IMR-90 (cell line): Measurements from ENCODE around the gene STUB1. TPM values are rescaled to one million over a fixed set of nuclear protein-coding genes. Genes with fewer than 3 reads are reported as not detected.

Experiments used
- ATAC-seq: fragments of 200-7000 bp; cut with Tn5 transposase; 2 replicates; pipeline ENCODE4 v1.9.1; 2020; ENCODE audit warnings: low read depth, mild to moderate bottlenecking, moderate library complexity
- BruUV-seq: library from RNA; stranded (reverse); fragments of 400-500 nt; replicated peaks from 2 replicates; lab custom pipeline; 2021; lab: Mats Ljungman, UMichigan
- CTCF ChIA-PET: fragments of 300-600 bp; formaldehyde crosslinking; extraction: SDS; loops from one replicate; lab custom pipeline; 2021; ENCODE audit warnings: antibody characterized with exemption; lab: Yijun Ruan, JAX
- POLR2A ChIA-PET: fragments of 300-600 bp; sonication (Branson Sonifier 250); formaldehyde crosslinking; loops from one replicate; lab custom pipeline; 2022; ENCODE audit warnings: antibody characterized with exemption; ENCODE audit not compliant: unreplicated experiment; lab: Charles Lee
- DNase-seq: peaks from one replicate; pipeline ENCODE4 v3.0.0; 2013
- H2AFZ ChIP-seq: replicated peaks from 2 replicates; pipeline ENCODE3; 2013; ENCODE audit warnings: low read length, mild to moderate bottlenecking; ENCODE audit not compliant: poor library complexity
- H2AK5ac ChIP-seq: 2 replicates; pipeline ENCODE4 v1.6.1; 2013; ENCODE audit warnings: low read depth, low read length, inconsistent platforms
- H2AK9ac ChIP-seq: replicated peaks from 2 replicates; pipeline ENCODE3; 2013; ENCODE audit warnings: mild to moderate bottlenecking, low read depth, low read length, moderate library complexity; ENCODE audit not compliant: poor library complexity
- H2BK120ac ChIP-seq: 2 replicates; pipeline ENCODE4 v1.6.1; 2013; ENCODE audit warnings: low read depth, low read length, inconsistent platforms
- H2BK15ac ChIP-seq: 3 replicates; pipeline ENCODE4 v1.6.1; 2013; ENCODE audit warnings: low read depth, low read length, inconsistent platforms
- H2BK20ac ChIP-seq: 2 replicates; pipeline ENCODE4 v1.6.1; 2013; ENCODE audit warnings: low read depth, mild to moderate bottlenecking, inconsistent platforms, low read length, moderate library complexity
- H2BK5ac ChIP-seq: 2 replicates; pipeline ENCODE4 v1.6.1; 2013; ENCODE audit warnings: mild to moderate bottlenecking, low read depth, low read length, inconsistent platforms; ENCODE audit not compliant: poor library complexity, severe bottlenecking
- H3K14ac ChIP-seq: replicated peaks from 2 replicates; pipeline ENCODE4 v1.6.1; 2013; ENCODE audit warnings: low read depth, low read length, inconsistent platforms
- H3K18ac ChIP-seq: 2 replicates; pipeline ENCODE4 v1.6.1; 2013; ENCODE audit warnings: low read depth, low read length, control low read depth
- H3K23ac ChIP-seq: 2 replicates; pipeline ENCODE4 v1.6.1; 2013; ENCODE audit warnings: low read depth, low read length, inconsistent platforms
- H3K27ac ChIP-seq: 2 replicates; pipeline ENCODE4 v1.5.1; 2013; ENCODE audit warnings: mild to moderate bottlenecking, control low read depth, low read length; ENCODE audit not compliant: insufficient read depth
- H3K27me3 ChIP-seq: 2 replicates; pipeline ENCODE4 v1.6.1; 2013; ENCODE audit warnings: low read length; ENCODE audit not compliant: control insufficient read depth, insufficient read depth
- H3K36me3 ChIP-seq: 2 replicates; pipeline ENCODE4 v1.6.1; 2013; ENCODE audit warnings: low read length, mixed read lengths; ENCODE audit not compliant: control insufficient read depth, insufficient read depth
- H3K4ac ChIP-seq: 2 replicates; pipeline ENCODE4 v1.6.1; 2013; ENCODE audit warnings: low read depth, low read length, inconsistent platforms
- H3K4me1 ChIP-seq: 2 replicates; pipeline ENCODE4 v1.6.1; 2013; ENCODE audit warnings: low read length, mixed read lengths; ENCODE audit not compliant: control insufficient read depth, insufficient read depth
- H3K4me2 ChIP-seq: 2 replicates; pipeline ENCODE4 v1.6.1; 2013; ENCODE audit warnings: low read depth, mild to moderate bottlenecking, control low read depth, low read length, moderate library complexity
- H3K4me3 ChIP-seq: 2 replicates; pipeline ENCODE4 v1.5.1; 2013; ENCODE audit warnings: low read depth, mild to moderate bottlenecking, control low read depth, low read length, moderate library complexity; ENCODE audit not compliant: insufficient read depth
- H3K56ac ChIP-seq: 2 replicates; pipeline ENCODE4 v1.6.1; 2013; ENCODE audit warnings: low read length, inconsistent platforms; ENCODE audit not compliant: insufficient read depth; ENCODE audit errors: extremely low read depth
- H3K79me1 ChIP-seq, 2 experiments: 2 replicates each; pipeline ENCODE4 v1.6.1; 2013; ENCODE audit warnings: low read length in 2 of 2, inconsistent platforms in 1 of 2, low read depth in 1 of 2
- H3K9ac ChIP-seq: 2 replicates; pipeline ENCODE4 v1.6.1; 2013; ENCODE audit warnings: low read depth, low read length, control low read depth
- H3K9me1 ChIP-seq: 2 replicates; pipeline ENCODE4 v1.6.1; 2013; ENCODE audit warnings: low read length, inconsistent platforms; ENCODE audit not compliant: insufficient read depth
- H3K9me3 ChIP-seq: 2 replicates; pipeline ENCODE4 v1.6.1; 2013; ENCODE audit warnings: low read length; ENCODE audit not compliant: control insufficient read depth, insufficient read depth
- H4K20me1 ChIP-seq: 2 replicates; pipeline ENCODE4 v1.6.1; 2013; ENCODE audit warnings: low read length, inconsistent platforms; ENCODE audit not compliant: insufficient read depth
- H4K5ac ChIP-seq: 2 replicates; pipeline ENCODE4 v1.6.1; 2013; ENCODE audit warnings: mild to moderate bottlenecking, low read depth, low read length, control low read depth
- H4K8ac ChIP-seq, 2 experiments: 2 replicates each; pipeline ENCODE4 v1.6.1; 2013; ENCODE audit warnings: low read depth in 2 of 2, low read length in 2 of 2, control low read depth in 1 of 2, inconsistent platforms in 1 of 2
- H4K91ac ChIP-seq: 2 replicates; pipeline ENCODE4 v1.6.1; 2013; ENCODE audit warnings: low read depth, low read length, inconsistent platforms; ENCODE audit not compliant: insufficient read depth
- BHLHE40 ChIP-seq: fragments of 150-350 bp; IDR thresholded peaks from 2 replicates; pipeline ENCODE4 v1.6.1; 2016; ENCODE audit warnings: mild to moderate bottlenecking, low read depth, low read length
- CEBPB ChIP-seq: IDR thresholded peaks from 2 replicates; pipeline ENCODE4 v1.6.1; 2012; ENCODE audit warnings: low read depth, low read length, improper control_type of control experiment
- CHD1 ChIP-seq: IDR thresholded peaks from 2 replicates; pipeline ENCODE4 v1.6.1; 2012; ENCODE audit warnings: low read depth, low read length, improper control_type of control experiment
- FOS ChIP-seq: fragments of 150-350 bp; IDR thresholded peaks from 2 replicates; pipeline ENCODE4 v1.6.1; 2016; ENCODE audit warnings: low read depth, low read length
- MAFK ChIP-seq: IDR thresholded peaks from 2 replicates; pipeline ENCODE4 v1.6.1; 2012; ENCODE audit warnings: low read depth, low read length, improper control_type of control experiment
- MXI1 ChIP-seq: IDR thresholded peaks from 2 replicates; pipeline ENCODE4 v1.6.1; 2012; ENCODE audit warnings: low read depth, mild to moderate bottlenecking, low read length, moderate library complexity, borderline replicate concordance
- NFE2L2 ChIP-seq: fragments of 150-350 bp; IDR thresholded peaks from 2 replicates; pipeline ENCODE4 v1.6.1; 2016; ENCODE audit warnings: low read depth, mild to moderate bottlenecking, low read length
- POLR2A ChIP-seq: IDR thresholded peaks from 2 replicates; pipeline ENCODE4 v1.6.1; 2012; ENCODE audit warnings: mild to moderate bottlenecking, low read depth, low read length
- RAD21 ChIP-seq: IDR thresholded peaks from 2 replicates; pipeline ENCODE4 v1.6.1; 2012; ENCODE audit warnings: low read length, improper control_type of control experiment
- RCOR1 ChIP-seq: IDR thresholded peaks from 2 replicates; pipeline ENCODE4 v1.6.1; 2012; ENCODE audit warnings: mild to moderate bottlenecking, low read length, improper control_type of control experiment; ENCODE audit not compliant: insufficient replicate concordance
- SMC3 ChIP-seq: fragments of 150-350 bp; IDR thresholded peaks from 2 replicates; pipeline ENCODE4 v1.6.1; 2016; ENCODE audit warnings: low read depth, mild to moderate bottlenecking, antibody characterized with exemption, low read length, moderate library complexity
- WGBS, 2 experiments: methylation state at CpG; one replicate each; pipeline versions ENCODE4 v1.1.5 to v1.1.7; 2013; ENCODE audit warnings: missing lambda C conversion rate in 2 of 2; ENCODE audit not compliant: insufficient read length in 1 of 2; ENCODE audit errors: extremely low coverage in 2 of 2; 5-methylcytosine and 5-hydroxymethylcytosine counted together
- dilution Hi-C: fragments of 300-500 bp; cut with HindIII; formaldehyde crosslinking; loops from one replicate; pipeline ENCODE4 v1.14.3; 2018; ENCODE audit warnings: low sequenced_read_pairs; ENCODE audit not compliant: unreplicated experiment
- in situ Hi-C: fragments of 300-500 bp; cut with MboI; formaldehyde crosslinking; loops from 3 replicates; pipeline ENCODE4 v1.14.3; 2019; ENCODE audit warnings: low sequenced_read_pairs, inconsistent platforms, mixed read lengths
- intact Hi-C: fragments of 100-400 bp; cut with micrococcal nuclease; formaldehyde crosslinking; loops from 2 replicates; pipeline ENCODE4 v1.10.0; 2022
- polyA plus RNA-seq, 3 experiments: library from polyadenylated mRNA; depleted of rRNA; stranded (reverse); fragments of >200 nt; gene quantifications; 2 replicates each; pipeline ENCODE4 v1.2.3, GENCODE V29; 2012; ENCODE audit warnings: low replicate concordance in 1 of 3
- total RNA-seq: library from RNA; depleted of rRNA; stranded (reverse); fragments of >200 nt; gene quantifications from 2 replicates; pipeline ENCODE4 v1.2.3, GENCODE V29; 2012
- TF ChIP-seq, protein P1 (sequence below): fragments of 150-350 bp; IDR thresholded peaks from 2 replicates; pipeline ENCODE4 v1.6.1; 2016; ENCODE audit warnings: low read depth, mild to moderate bottlenecking, low read length, moderate library complexity, borderline replicate concordance
- TF ChIP-seq, protein P2 (sequence below): fragments of 150-350 bp; IDR thresholded peaks from 2 replicates; pipeline ENCODE4 v1.6.1; 2017; ENCODE audit warnings: mild to moderate bottlenecking, antibody characterized with exemption, low read length, low read depth

STUB1 gene
- total and polyA plus RNA-seq, 2 of the 4 experiments (the other 2 are of a cell fraction): 183 to 186 TPM

DNA sequence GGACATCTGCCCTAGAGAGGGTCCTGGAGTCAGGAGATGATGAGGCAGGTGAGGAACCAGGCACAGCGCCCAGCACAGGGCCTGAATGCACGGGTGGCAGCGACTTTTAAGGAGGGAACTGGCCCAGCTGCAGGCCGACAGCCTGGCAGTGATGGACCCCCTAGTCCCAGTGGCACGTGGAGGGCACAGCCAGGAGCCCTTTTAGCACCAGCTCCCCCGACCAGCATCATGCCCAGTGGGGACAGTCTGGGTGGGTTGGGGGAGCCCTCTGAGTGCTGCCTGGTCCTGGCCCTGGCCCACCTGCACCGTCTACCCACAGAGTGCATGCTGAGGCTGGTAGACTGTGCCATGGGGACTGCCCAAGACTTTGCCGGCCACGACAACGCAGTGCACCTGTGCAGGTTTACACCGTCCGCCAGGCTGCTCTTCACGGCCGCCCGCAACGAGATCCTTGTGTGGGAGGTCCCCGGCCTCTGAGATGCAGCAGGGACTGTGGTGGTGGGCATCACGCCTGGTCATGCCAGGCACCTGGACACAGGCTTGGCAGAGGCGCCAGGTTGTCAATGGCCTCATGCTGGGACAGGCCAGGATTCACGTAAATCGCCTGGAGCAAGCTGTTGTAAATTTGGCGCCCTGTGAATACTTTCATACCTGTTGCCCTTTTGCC, 13.0 kb upstream of the STUB1 start (continued):
- no peak for TF ChIP-seq SMC3

DNA sequence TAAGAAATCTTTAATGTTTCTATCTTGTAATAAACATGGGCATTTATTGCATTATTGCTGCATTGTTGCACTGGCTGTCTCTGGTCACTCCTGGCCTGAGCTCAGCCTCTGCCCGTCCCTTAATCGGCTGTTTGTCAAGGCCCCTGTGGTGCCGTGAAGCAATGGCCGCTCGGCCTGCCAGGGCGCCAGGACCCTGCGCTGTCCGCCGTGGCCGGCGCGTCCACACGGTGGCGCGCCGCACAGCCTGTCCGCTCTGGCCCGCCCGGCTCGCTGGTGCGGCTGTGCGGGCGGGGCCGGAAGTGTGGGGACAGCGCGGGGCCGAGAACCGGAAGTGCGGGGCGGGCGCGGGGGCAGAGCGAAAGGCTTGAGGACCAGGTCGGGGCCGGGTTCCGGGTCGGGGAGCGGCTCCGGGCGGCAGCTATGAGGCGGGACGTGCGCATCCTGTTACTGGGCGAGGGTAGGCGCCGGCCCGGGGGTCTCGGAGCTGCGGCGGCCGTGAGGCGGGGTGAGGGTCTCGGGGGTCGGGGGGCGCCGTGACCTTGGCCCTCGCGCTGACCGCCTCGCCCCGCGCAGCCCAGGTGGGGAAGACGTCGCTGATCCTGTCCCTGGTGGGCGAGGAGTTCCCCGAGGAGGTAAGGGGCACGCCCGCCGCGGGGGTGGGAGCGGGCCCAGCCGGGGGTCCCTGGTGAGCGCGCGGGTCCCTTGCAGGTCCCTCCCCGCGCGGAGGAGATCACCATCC, 12.3 kb upstream of the STUB1 start, which contains the start of gene RHOT2:
RHOT2 (plus strand) TSS at position 353 of the 739 bp plus-strand sequence; CDS start at position 421, 68 bp downstream.
- peaks cover 6% of the 10 kb centered on the region for H3K9me1 ChIP-seq
- CTCF ChIA-PET: no interaction called here
- H2AK5ac ChIP-seq: peak within 1 kb of the TSS; percentile 81
- 0 out of 2 replicates have a peak within 1 kb of the TSS, but pooled peaks have one; percentile 21 for H3K56ac ChIP-seq
- no TSS peak for BruUV-seq
- H4K5ac ChIP-seq: peak within 1 kb of the TSS; percentile 94
- 0% methylated on average over 40 of the region's 78 CpGs; no CpG with 5 or more reads in 1 of the 2 experiments for WGBS, 2 experiments
- ATAC-seq (peak; percentile 97), DNase-seq (peak; percentile 85)
- H4K8ac ChIP-seq: peak within 1 kb of the TSS; percentile 76 to 99
- H4K20me1 ChIP-seq: peaks cover 13% of the 10 kb centered on the region
- peak within 1 kb of the TSS; percentile 74 for H4K91ac ChIP-seq
- no peaks in the 10 kb centered on the region for H3K9me3 ChIP-seq
- POLR2A ChIA-PET: no interaction called here
- H2BK5ac ChIP-seq: peak within 1 kb of the TSS; percentile 62
- peaks cover 0 to 28% of the 10 kb centered on the region in 2 experiments; a peak in 1 of 4 replicates for H3K79me1 ChIP-seq
- H3K14ac ChIP-seq: peak within 1 kb of the TSS; percentile 99
- H3K9ac ChIP-seq: peak within 1 kb of the TSS; percentile 76
- peaks cover 6% of the 10 kb centered on the region for H3K4me1 ChIP-seq
- peak within 1 kb of the TSS; percentile 69 for H3K27ac ChIP-seq
- in situ Hi-C loops (no loop called here), dilution Hi-C loops (no loop called here), intact Hi-C loops (no loop called here)
- H3K18ac ChIP-seq: no peak within 1 kb of the TSS
- 0 out of 2 replicates have a peak within 1 kb of the TSS, but pooled peaks have one; percentile 54 for H2BK20ac ChIP-seq
- H2BK15ac ChIP-seq: no peak within 1 kb of the TSS
- H3K23ac ChIP-seq: peak within 1 kb of the TSS; percentile 90; the same call in 1 of the 2 replicates
- peak within 1 kb of the TSS; percentile 93 for H3K4me2 ChIP-seq
- H3K4me3 ChIP-seq: peak within 1 kb of the TSS; percentile 68
- H3K27me3 ChIP-seq: no peaks in the 10 kb centered on the region
- H2AFZ ChIP-seq: peak within 1 kb of the TSS; percentile 97
- peak within 1 kb of the TSS; percentile 97 for H3K4ac ChIP-seq
- peak within 1 kb of the TSS; percentile 74; the same call in 1 of the 2 replicates for H2BK120ac ChIP-seq
- H3K36me3 ChIP-seq: peaks cover 36% of the 10 kb centered on the region
- peak within 1 kb of the TSS; percentile 100 for H2AK9ac ChIP-seq
- no peak for TF ChIP-seq NFE2L2
- TF ChIP-seq CHD1: no peak
- no peak for TF ChIP-seq MAFK
- TF ChIP-seq RAD21: peak; percentile 59
- TF ChIP-seq SMC3: peak; percentile 63
- peak; percentile 29; the same call in 1 of the 2 replicates for TF ChIP-seq MXI1
- TF ChIP-seq RCOR1: no peak
- no peak for TF ChIP-seq FOS
- peak; percentile 74 for TF ChIP-seq CEBPB
- TF ChIP-seq, protein P1, sequence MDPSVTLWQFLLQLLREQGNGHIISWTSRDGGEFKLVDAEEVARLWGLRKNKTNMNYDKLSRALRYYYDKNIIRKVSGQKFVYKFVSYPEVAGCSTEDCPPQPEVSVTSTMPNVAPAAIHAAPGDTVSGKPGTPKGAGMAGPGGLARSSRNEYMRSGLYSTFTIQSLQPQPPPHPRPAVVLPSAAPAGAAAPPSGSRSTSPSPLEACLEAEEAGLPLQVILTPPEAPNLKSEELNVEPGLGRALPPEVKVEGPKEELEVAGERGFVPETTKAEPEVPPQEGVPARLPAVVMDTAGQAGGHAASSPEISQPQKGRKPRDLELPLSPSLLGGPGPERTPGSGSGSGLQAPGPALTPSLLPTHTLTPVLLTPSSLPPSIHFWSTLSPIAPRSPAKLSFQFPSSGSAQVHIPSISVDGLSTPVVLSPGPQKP: 0 out of 2 replicates have a peak, but pooled peaks have one; percentile 64
- TF ChIP-seq, protein P2, sequence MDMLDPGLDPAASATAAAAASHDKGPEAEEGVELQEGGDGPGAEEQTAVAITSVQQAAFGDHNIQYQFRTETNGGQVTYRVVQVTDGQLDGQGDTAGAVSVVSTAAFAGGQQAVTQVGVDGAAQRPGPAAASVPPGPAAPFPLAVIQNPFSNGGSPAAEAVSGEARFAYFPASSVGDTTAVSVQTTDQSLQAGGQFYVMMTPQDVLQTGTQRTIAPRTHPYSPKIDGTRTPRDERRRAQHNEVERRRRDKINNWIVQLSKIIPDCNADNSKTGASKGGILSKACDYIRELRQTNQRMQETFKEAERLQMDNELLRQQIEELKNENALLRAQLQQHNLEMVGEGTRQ: no peak
- peak; percentile 82 for TF ChIP-seq POLR2A
- no peak for TF ChIP-seq BHLHE40
